ENCODE results near the gene SWI5. TPM values are rescaled to one million over a fixed set of nuclear protein-coding genes. Genes with fewer than 3 reads are reported as not detected.

The SWI5 gene
- total RNA-seq, 4 donors from 2014 or later, result 25.6 to 28.6 (median 26.9) TPM

DNA sequence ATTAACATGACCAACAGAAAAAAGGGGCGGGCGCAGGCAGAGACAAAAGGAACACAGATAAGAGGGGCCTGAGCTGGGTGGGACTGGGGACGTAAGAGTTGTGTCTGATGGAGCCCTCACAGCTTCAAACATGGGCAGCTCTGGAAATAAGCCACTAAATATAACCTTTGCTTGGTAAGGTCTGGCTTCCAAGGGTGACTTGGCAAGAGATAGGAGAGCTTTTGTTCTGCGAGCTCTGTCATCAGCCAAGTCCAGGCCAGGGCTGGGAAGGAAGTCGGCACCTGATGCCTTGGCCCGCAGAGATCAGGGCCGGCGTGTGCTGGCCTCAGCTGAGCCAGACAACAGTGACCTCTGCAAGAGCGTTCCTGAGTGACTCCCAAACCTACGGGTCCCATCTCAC is 34.4 kb downstream of the SWI5 start:
- TF ChIP-seq, protein P1, sequence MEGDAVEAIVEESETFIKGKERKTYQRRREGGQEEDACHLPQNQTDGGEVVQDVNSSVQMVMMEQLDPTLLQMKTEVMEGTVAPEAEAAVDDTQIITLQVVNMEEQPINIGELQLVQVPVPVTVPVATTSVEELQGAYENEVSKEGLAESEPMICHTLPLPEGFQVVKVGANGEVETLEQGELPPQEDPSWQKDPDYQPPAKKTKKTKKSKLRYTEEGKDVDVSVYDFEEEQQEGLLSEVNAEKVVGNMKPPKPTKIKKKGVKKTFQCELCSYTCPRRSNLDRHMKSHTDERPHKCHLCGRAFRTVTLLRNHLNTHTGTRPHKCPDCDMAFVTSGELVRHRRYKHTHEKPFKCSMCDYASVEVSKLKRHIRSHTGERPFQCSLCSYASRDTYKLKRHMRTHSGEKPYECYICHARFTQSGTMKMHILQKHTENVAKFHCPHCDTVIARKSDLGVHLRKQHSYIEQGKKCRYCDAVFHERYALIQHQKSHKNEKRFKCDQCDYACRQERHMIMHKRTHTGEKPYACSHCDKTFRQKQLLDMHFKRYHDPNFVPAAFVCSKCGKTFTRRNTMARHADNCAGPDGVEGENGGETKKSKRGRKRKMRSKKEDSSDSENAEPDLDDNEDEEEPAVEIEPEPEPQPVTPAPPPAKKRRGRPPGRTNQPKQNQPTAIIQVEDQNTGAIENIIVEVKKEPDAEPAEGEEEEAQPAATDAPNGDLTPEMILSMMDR (IDR thresholded peaks at IDR 0.05; ENCODE audit: low read depth), result no peak

DNA sequence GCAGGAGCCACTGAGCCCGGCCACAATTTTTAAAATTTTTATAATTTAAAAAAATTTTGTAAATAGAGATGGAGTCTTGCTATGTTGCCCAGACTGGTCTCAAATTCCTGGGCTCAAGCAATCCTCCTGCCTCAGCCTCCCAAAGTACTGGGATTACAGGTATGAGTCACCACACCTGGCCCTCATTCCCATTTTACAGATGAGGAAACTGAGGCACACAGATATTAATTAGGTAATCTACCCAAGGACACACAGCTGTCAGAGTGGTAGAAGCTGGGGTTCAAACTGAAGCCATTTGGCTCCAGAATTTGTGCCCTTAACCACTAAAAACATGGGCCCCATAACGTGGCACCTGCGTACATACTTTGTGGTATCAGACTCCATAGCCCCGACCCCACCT is 38.6 kb downstream of the SWI5 start:
- TF ChIP-seq, protein P1 (IDR thresholded peaks at IDR 0.05; ENCODE audit: low read depth), result no peak

DNA sequence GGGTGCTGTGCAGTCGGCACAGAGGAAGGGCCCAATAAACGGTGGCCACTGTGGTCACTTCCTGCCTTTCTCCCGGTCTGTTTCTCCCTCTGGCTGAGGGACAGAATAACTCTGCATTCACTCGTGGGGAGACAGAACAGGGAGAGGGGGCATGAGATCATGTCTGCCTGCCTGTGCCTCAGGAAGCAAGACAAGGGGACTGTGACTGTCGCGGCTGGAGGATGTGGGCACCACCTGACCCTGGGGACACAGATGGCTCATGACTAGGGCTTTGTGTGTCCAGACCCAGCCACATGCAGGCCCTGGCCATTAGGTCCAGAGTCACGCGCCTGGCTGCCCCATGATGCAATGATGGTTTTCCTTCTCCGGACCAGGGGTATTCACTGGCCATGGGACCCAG is 40.3 kb downstream of the SWI5 start:
- TF ChIP-seq, protein P1 (IDR thresholded peaks at IDR 0.05; ENCODE audit: low read depth), result no peak

DNA sequence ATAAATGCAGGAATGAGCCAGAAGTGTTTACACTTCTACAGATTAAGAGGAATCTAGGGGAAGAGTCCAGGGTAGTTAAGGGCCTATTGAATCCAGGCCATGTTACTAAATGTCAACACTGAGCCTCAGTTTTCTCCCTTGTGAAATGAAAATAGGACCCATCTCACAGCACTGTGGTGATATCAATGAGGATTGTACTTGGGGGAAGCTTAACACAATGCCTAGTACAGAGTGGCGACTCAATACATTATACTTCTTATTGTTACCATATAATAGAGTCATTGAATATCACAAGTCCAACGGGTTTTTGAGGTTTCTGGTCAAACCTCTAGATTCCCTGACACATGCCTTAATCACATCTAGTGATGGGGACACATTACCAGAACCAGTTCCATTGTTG is 41.6 kb downstream of the SWI5 start:
- TF ChIP-seq, protein P1 (IDR thresholded peaks at IDR 0.05; ENCODE audit: low read depth), result no peak

DNA sequence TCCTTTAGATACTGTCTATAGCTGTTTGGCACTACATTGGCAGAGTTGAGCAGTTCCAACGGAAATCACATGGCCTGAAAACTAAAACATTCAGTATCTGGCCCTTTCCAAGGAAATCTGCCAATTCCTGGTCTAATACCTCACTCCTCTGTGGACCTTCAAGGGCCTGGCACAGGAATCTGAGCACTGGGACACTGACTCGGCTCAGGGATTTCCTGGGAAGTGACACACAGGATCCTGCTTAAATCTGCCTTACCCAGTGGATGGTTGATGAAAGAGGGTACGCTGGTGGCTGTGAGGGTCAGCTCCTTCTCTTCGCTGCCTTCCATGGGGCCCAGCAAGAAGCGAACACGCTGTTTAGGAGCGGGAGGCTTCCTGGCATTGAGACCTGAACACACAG is 45.3 kb downstream of the SWI5 start:
- TF ChIP-seq, protein P1 (IDR thresholded peaks at IDR 0.05; ENCODE audit: low read depth), result no peak

DNA sequence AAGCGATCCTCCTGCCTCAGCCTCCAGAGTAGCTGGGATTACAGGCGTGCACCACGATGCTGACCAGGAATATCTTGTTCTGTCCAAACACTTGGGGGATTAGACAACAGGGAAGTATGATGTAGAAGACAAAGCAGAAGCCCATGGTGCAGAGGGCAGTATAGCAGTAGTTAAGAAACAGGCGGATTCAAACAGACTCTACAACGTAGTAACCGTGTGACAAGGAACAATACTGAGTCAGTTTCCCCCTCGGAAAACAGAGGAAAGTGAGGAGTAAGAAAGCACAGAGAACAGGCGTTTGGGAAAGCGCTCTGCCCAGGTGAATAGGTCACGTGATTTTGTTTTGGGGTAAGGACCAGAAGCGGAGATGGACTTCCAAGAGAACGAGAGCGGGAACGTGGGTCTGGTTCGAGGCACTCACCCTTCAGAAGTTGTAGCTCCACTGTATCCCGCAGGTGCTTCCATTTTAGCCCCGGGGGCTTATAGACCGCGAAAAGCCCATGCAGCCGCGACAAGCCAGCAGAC is 45.9 kb downstream of the SWI5 start:
- TF ChIP-seq, protein P1 (IDR thresholded peaks at IDR 0.05; ENCODE audit: low read depth), result no peak

DNA sequence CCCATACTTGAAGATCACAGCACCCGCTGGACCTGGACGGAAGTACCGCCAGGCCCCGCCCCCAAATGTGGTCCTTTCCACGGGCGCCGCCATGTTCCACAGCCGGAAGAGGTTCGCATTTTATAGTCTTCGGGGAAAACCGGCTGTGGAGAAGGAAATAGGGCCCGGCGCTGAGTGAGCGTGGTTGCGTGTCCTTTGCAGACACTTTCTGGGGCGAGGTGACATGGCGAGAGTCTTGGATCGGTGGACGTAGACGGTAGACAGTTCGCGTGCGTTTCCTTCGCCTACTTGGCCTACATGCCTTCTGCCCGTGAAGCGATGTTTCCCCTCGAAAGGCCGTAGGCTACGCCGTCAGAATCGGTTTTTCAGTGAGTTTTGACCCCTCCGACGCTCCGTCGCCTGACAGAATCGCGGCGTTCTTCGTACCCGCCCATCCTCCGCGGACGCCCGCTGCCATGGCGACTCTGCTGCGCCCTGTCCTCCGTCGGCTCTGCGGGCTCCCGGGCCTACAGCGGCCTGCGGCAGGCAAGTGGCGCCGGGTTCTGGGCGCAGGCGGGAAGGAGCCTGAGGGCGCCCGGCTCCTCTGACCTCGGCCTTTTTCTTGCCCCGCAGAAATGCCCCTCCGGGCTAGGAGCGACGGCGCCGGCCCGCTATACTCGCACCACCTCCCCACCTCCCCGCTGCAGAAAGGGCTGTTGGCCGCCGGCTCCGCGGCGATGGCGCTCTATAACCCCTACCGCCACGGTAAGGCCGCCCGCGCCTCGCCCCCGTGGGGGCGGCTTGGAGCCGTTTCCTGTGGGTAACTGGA is 46.5 kb downstream of the SWI5 start, which contains the start of the genes COQ4 and TRUB2:
Gene COQ4 (plus strand): TSS at position 436 of the 808 bp plus-strand sequence. CDS start 20 bp downstream, at position 456.
Gene TRUB2 (minus strand): TSS at position 44 of the 808 bp plus-strand sequence. CDS start 39 bp downstream, at position 5.
- TF ChIP-seq, protein P1 (IDR thresholded peaks at IDR 0.05; ENCODE audit: low read depth), result no peak
